Ramos (cell line): Measurements from ENCODE around the gene VPS26C.
"Not testable (repeated sequence)": the region's sequence is repeated elsewhere in the genome, so short reads cannot be mapped to it uniquely, and the experiment has no call there.

ENCODE experiments used
- in situ Hi-C: fragments of 300-500 bp; cut with MboI; formaldehyde crosslinking; loops from one replicate; pipeline ENCODE4 v1.14.3; 2022; ENCODE audit warnings: low sequenced_read_pairs; ENCODE audit not compliant: unreplicated experiment

VPS26C gene

DNA sequence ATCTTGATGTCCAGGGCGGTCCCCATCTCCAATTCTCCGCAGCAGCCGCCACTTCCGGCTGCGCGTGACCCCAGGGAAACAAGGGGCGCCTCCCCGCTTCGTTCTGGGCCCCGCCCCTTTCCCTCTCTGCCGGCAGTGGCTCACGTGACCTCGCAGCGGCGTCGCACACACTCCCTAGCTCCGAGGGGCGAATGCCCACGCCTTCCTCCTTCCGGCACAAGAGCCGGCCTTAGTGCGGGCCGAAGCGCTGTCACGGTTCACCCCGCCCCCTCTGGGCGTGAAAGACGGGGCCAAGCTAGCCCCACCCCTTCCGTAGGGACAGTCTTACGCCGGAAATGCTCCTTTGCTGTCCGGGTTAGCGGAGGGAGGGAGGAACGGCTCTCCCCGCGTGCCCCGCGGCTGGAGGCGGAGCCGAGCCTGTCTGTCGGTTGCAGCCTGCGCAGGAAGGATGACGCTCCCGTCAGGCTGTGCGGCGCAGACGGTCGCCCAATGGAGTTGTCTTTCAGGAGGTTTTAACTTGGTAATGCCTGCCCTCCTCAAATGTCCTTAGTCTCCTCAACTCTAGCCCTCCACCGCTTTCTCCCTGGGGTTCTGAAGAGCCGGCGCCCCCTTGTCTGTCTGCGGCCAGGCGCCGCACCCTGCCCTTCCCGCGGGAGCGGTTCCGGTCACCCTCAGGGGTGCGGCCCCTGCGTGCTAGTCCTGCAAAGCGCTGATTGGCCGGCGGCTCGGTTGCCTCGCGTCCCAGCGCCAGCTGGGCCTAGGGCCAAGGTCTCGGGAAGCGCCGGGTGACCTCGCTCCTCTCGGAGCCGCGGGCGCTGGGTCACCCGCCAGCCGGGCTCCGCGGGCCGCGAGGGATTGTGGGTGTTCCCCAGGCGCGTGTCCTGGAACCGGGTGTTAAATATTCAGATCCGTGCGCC, at the start of gene VPS26C:
Gene VPS26C, minus strand, starts transcription at position 66 of the 917 bp plus-strand sequence. Its CDS starts 40 bp downstream, at position 26.
- in situ Hi-C loops, result no loop called here

DNA sequence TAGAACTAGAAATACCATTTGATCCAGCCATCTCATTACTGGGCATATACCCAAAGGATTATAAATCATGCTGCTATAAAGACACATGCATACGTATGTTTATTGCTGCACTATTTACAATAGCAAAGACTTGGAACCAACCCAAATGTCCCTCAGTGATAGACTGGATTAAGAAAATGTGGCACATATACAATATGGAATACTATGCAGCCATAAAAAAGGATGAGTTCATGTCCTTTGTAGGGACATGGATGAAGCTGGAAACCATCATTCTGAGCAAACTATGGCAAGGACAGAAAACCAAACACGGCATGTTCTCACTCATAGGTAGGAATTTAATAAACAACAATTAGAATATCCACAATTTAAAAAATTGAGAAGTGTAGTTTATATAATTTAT, 48.9 kb upstream of the VPS26C start:
- in situ Hi-C loops, result not testable (repeated sequence)

DNA sequence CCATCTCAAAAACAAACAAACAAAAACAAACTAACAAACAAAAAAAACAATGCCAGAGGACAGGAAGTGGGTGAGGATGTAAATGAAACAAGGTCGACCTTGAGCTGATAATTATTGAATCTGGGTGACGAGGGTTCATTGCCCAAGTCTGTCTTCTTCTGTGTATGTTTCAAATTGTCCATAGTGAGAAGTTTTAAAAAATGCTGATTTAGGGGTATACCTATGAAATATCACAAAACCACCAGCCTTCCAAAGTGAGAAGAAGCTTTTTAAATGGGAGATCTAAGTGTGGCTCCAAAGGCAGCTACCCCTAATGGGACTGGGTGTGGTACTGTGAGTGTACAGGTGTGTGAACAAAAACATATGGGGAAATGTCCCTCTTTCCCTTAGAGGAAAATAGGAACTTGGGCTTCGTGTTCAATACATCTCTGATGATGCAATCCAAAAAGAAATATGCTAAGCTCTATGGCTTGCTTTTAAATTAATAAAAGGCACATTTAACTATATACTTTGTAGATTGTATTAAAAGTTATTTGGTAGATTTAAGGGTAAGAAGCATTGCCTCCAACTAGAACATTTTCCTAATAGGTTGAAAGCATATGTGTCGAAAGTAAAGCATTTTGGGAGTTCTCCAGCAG, 33.1 kb upstream of the VPS26C start:
- in situ Hi-C loops, result no loop called here

DNA sequence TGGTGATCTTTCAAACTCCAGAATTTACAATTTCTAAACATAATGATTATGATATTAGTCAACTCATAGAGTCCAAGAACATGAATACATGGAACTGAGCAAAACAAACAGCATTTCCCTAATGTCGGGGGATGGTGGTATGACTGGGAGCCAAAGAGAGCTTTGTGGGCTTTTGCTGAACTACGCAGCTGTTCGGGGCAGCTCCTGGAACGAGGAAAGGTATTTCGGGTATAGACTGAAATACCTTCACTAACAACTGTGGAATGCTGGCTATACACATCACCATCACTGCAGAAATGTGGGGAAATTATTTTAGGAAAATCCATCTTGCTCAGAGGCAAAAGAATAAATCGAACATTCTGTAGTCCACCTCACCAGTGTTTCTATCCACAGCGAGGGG, 30.2 kb upstream of the VPS26C start:
- in situ Hi-C loops, result no loop called here

DNA sequence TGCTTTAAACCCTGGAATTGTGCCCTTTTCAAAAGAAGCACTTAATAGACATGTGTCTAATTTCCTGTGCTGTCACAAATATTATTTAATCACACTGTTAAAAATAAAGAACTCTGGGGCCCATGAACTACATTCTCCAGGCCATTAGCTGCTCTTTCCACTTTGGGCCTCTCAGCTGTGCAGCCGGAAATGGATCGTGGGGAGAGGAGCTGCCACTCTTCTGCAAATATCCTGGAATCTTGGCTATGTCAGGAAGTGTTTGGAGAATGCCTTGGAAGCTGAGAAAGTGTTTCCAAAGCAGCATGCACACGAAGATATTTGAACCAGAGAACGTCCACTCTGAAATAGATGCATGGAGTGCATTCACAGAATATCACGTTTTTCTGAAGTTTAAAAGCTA, 27.5 kb upstream of the VPS26C start:
- in situ Hi-C loops, result no loop called here

DNA sequence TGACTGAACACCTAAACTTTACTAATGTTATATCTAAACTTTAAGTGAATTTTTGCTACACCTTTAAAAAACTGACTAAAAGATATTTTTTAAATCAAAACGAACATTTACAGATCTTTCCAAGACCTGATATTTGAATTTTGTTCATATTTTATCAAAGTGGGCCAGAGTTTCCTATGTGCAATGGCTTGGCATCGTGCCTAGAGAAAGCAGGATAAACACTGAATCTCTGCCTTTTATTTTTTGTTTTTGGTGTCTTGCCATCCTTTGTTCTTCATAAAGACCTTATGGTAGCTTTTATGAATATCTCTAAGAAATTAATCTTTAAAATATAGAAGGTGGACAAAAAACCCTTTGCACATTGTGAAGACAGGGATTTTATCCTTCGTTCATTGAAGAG, 25.8 kb upstream of the VPS26C start:
- in situ Hi-C loops, result no loop called here

DNA sequence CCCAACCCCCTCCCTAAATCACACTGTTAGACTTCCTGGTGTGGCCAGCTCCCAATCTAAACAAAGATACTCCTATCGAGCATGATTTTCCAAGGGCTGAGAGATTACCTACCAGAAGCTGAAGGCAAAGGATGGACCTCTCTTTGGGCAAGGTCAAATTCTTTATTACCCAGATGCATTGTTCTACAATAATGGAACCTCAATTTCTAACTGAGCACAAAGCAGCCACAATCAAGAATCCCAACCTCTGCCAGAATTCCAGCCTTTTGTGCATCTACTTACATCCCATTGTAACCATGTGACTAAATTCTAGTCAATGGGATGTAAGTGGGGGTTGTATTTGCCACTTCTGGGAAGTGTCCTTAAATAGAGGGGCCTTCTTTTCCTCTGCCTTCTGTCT, 24.9 kb upstream of the VPS26C start:
- in situ Hi-C loops, result no loop called here

DNA sequence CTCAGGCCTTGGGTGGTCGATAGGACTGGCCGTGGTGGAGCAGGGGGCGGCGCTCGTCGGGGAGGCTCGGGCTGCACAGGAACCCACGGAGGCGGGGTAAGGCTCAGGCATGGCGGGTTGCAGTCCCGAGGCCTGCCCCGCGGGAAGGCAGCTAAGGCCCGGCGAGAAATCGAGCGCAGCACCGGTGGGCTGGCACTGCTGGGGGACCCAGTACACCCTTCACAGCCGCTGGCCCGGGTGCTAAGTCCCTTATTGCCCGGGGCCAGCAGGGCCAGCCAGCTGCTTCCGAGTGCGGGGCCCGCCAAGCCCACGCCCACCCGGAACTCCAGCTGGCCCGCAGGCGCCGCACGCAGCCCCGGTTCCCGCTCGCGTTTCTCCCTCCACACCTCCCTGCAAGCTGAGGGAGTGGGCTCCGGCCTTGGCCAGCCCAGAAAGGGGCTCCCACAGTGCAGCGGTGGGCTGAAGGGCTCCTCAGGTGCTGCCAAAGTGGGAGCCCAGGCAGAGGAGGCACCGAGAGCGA, 16.1 kb upstream of the VPS26C start:
- in situ Hi-C loops, result not testable (repeated sequence)

DNA sequence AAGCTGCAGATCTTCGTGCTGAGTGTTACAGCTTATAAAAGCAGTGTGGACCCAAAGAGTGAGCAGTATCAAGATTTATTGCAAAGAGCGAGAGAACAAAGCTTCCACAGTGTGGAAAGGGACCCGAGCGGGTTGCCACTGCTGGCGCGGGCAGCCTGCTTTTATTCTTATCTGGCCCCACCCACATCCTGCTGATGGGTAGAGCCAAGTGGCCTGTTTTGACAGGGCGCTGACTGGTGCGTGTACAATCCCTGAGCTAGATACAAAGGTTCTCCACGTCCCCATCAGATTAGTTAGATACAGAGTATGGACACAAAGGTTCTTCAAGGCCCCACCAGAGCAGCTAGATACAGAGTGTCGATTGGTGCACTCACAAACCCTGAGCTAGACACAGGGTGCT, 15.5 kb upstream of the VPS26C start:
- in situ Hi-C loops, result not testable (repeated sequence)

DNA sequence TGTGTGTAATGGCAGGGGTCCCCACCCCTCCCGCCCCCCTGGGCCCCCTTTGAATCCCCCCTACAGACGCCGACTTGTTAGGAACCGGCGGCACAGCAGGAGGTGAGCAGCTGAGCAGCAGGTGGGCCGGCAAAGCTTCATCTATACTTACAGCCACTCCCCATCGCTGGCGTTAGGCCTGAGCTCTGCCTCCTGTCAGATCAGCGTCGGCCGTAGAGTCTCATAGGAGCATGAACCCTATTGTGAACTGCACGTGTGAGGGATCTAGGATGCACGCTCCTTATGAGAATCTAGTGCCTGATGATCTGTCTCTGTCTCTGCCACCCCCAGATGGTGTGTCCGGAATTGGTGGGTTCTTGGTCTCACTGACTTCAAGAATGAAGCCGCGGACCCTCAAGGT, 14.9 kb upstream of the VPS26C start:
- in situ Hi-C loops, result no loop called here

DNA sequence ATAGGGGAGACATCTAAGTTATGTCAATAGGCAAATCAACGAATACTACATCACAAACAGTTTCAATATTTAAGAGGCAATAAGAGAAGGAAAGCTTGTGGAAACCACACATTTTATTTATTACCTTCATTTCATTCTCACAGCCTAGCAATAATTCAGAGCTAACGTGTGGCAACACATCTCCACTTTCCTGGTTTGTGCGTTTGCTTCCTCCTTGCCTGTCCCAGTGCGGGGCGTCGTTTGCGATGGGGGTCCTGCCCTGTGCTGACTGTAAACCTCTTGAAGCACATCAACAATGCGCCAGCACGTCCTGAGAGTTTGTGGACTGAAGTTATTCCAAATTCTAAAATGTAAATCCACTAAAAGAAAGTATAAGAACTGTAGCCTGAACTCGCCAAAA, 14.4 kb upstream of the VPS26C start:
- in situ Hi-C loops, result no loop called here

DNA sequence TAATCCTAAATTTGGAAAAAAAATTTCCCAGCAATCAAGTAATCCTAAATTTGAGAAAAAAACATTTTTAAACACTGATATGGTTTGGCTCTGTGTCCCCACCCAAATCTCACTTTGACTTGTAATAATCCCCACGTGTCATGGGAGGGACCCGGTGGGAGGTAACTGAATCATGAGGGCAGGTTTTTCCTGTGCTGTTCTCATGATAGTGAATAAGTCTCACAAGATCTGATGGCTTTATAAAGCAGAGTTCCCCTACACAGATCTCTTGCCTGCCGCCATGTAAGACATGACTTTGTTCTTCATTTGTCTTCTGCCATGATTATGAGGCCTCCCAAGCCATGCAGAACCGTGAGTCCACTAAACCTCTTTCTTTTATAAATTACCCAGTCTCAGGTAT, 12.1 kb upstream of the VPS26C start:
- in situ Hi-C loops, result not testable (repeated sequence)

DNA sequence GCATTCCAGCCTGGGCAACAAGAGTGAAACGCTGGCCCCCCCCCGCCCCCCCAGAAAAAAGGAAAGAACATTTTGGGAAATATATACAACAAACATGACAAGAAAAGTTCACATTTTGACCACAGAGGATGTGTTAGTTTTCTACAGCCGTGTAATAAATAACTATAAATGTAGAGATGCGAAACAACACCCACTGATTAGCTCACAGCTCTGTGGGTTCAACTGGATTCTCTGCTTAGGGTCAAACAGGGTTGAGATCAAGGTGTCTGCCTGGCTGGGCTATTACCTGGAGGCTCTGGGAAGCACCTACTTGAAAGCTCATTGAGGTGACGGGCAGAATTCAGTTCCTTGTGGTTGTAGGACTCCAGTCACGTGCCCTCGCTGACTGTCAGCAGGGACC, 11.1 kb upstream of the VPS26C start:
- in situ Hi-C loops, result no loop called here

DNA sequence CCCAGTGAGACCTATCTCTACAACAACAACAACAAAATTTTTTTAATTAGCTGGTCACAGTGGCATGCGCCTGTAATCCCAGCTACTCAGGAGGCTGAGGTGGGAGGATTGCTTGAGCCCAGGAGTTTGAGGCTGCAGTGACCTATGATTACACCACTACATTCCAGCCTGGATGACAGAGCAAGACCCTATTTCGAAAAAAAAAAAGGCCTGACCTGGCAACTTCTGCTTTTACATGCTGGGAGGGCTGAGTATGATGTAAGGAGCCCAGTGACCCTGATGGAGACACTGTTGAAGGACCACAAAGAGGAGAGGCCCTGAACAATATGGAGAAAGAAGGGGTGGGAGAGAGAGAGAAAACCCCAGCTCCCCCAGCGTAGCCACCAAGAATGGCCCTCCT, 9.2 kb upstream of the VPS26C start:
- in situ Hi-C loops, result no loop called here

DNA sequence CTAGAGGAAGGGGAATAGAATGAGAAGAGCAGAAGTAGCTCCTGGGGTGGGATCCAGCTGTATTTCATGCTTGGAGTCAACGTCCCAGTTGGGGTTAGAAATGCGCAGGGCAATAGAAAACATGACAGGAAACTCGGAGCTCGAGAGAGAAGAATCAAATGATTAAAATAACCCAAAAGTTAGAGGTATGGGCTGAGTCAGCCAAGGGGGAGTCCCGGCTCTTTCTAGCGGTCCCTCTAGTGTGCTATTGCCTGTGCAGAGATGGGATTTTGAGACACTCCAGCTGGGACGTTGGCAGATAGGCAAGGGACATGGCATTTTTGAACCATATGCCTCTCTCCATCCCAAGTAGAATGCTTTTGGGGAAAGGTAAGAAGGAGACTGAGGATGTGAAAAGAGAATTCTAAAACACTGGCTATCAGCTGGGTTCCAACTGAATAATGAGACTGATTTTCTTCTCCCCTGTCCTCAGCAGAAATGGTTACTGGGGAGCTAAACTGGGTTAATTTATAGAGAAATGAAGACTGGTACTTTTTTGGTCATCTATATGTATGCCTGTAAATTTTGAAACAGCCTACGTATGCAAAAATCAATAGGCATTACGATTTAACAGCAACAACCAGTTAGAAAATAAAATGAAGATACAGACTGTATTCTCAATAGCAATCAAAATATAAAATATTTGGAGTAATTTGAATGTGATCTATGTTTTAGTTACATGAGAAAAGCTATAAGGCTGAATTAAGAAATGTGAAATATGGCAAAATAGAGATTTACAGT, 7.0 kb upstream of the VPS26C start:
- in situ Hi-C loops, result no loop called here

DNA sequence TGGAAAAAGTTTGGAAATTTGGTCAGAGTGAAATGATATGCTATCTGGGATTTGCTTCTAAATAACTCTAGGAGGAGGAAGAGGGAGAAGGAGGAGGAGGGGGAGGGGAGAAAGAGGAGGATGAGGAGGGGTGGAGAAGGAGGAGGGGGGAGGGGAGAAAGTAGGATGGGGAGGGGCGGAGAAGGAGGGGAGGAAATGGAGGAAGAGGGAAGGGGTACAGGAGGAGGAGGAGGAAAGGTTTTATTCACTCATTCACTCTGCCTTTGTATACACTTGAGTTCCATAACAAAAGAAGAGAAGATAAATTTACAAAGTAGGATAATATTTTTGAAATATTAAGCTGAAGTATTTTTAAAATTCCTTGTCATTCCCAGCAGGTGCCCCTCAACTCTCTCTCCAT, 6.3 kb upstream of the VPS26C start:
- in situ Hi-C loops, result no loop called here

DNA sequence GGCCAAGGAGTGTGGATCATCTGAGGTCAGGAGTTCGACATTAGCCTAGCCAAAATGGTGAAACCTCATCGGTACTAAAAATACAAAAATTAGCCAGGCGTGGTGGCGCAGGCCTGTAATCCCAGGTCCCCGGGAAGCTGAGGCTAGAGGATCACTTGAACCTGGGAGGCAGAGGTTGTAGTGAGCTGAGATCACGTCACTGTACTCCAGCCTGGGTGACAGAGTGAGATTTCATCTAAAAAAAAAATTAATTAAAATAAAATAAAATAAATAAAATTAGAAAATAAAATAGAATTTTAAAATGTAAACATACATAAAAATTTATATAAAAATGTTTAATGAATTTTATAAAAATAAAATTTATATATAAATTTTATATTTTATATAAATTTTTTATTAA, 5.8 kb upstream of the VPS26C start:
- in situ Hi-C loops, result no loop called here

DNA sequence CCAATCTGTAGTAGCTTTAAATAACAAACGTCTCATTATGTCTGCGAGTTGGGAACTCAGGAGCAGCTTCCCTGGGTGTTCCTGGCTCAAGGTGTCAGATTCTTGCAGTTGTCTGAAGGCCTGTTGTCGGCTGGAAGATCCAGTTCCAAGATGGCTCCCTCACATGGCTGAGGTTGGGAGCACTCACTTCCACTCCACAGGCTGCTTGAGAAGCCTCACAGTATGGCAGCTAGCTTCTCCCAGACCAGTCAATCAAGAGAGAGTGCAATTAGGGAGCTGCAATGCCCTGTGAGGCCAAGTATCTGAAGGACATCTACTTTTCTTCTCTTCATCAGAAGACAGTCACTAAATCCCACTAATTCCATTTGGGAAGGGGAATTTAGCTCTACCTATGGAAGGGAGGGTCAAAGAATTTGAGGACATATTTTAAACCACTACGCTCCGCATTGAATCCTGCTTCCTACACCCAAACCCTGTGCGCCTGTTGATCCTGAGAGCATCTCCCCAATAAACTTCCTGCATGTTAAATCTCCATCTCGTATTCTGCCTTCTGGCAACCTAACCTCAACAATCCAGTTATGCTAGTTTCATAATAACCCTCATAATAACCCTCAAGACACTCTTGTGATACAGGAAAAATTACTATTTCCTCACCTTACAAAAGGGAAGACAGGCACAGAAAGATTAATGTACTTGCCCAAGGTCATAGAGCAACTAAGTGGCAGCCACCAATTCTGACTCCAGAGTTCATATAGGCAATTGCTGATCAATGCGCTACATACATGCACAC, 3.6 kb upstream of the VPS26C start:
- in situ Hi-C loops, result no loop called here

DNA sequence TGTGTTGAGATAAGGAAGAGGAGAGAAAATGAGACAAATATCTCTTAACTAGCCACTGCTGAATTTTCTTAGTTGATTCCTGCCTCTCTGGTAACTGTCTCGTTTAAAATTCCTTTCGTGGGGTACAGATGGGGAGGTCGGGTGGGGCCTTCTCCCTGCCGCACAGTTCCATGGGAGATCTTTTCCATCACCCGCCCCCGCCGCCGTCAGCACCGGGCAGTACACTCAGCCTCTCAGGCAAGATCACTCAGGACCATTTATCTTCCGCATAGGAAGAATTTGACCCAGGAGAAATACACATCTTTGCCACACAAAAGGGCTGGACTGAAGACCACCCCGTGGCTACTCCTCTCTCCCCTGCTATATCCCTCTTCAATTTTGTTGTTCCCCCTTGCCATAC, 2.3 kb upstream of the VPS26C start:
- in situ Hi-C loops, result no loop called here

DNA sequence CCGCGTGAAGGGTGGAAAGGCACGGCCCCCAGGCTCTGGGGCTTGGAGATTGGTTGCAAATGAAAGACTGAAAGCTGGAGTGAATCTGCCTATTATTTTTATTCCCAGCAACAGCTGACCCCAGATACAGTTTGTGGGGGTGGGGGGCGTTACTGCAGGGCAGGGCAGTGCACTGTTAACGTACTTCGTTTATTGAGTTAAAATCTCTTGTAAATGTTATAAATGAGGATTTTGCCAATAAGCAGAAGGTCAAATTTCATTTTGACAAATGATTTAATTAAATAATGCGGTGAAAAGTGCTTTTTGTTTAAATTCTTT, 1.0 kb upstream of the VPS26C start:
- in situ Hi-C loops, result no loop called here
